HL-60 (cell line): ENCODE results near the gene YIPF4.

Experiments used
- DNase-seq, 2 experiments: peaks; one replicate each; pipeline ENCODE4 v3.0.0-alpha.2; 2010 to 2020; ENCODE audit warnings: low read depth in 1 of 2, low spot score in 1 of 2
- H3K27ac ChIP-seq: fragments of 250-450 bp; sonication (Bioruptor Pico); replicated peaks from 2 replicates; pipeline ENCODE4 v1.5.1; 2020; ENCODE audit warnings: mild to moderate bottlenecking, moderate library complexity
- H3K27me3 ChIP-seq: fragments of 250-450 bp; sonication (Bioruptor Pico); 2 replicates; pipeline ENCODE4 v1.5.1; 2021; ENCODE audit warnings: mild to moderate bottlenecking, moderate library complexity; ENCODE audit not compliant: insufficient read depth, poor library complexity, severe bottlenecking
- H3K4me3 ChIP-seq: replicated peaks from 2 replicates; pipeline ENCODE4 v1.5.1; 2011; ENCODE audit warnings: mild to moderate bottlenecking, control low read depth, low read length; ENCODE audit not compliant: insufficient read depth
- CTCF ChIP-seq: IDR thresholded peaks from one replicate; pipeline ENCODE4 v1.5.1; 2011; ENCODE audit warnings: low read length, control low read depth, inconsistent platforms; ENCODE audit not compliant: insufficient read depth
- GABPA ChIP-seq: IDR thresholded peaks from 2 replicates; pipeline ENCODE4 v1.6.1; 2012; ENCODE audit warnings: low read depth
- POLR2AphosphoS5 ChIP-seq: IDR thresholded peaks from 2 replicates; pipeline ENCODE4 v1.6.1; 2012; ENCODE audit warnings: low read depth
- REST ChIP-seq: IDR thresholded peaks from 2 replicates; pipeline ENCODE4 v1.6.1; 2012; ENCODE audit warnings: low read depth; ENCODE audit not compliant: insufficient replicate concordance
- SPI1 ChIP-seq: IDR thresholded peaks from 2 replicates; pipeline ENCODE4 v1.6.1; 2012; ENCODE audit warnings: low read depth, mild to moderate bottlenecking, borderline replicate concordance
- long read RNA-seq: library from polyadenylated mRNA; unstranded; transcript quantifications from one replicate; pipeline ENCODE4 v2.0.0, GENCODE V29; 2020

The YIPF4 gene
- long read RNA-seq, full-length matches to known transcripts = 446 of 482 reads
- long read RNA-seq, partial matches to known transcripts = 10 of 482 reads
- long read RNA-seq, other reads (novel, unspliced or antisense) = 26 of 482 reads

GRCh38 chr2:32277674-32278477, at the start of gene YIPF4:
YIPF4 (plus strand) TSS chr2:32277904; CDS start chr2:32278156, 252 bp downstream.
- TF ChIP-seq POLR2AphosphoS5 = peak; percentile 54
- peak; percentile 30; the same call in 1 of the 2 replicates for TF ChIP-seq SPI1
- TF ChIP-seq GABPA = peak; percentile 76
- TF ChIP-seq CTCF = no peak
- peak; percentile 72 to 91 for DNase-seq
- Histone ChIP-seq H3K4me3 (peak within 1 kb of the TSS; percentile 100), H3K27ac (peak within 1 kb of the TSS; percentile 75), H3K27me3 (no peaks in the 10 kb centered on the region)

GRCh38 chr2:32228181-32228580, 49.5 kb upstream of the YIPF4 start:
- TF ChIP-seq POLR2AphosphoS5 = no peak
- no peak for TF ChIP-seq GABPA
- no peak for TF ChIP-seq SPI1
- TF ChIP-seq CTCF = no peak
- no peak for TF ChIP-seq REST
- no peak overlapping the region for H3K27ac ChIP-seq
- no peak overlapping the region for H3K4me3 ChIP-seq
- no peak for DNase-seq
- no peaks in the 10 kb centered on the region for H3K27me3 ChIP-seq

- no peaks in the 10 kb centered on the region for H3K27me3 ChIP-seq
- DNase-seq = no peak
- H3K27ac ChIP-seq = no peak overlapping the region
- TF ChIP-seq SPI1 (no peak), CTCF (no peak), GABPA (no peak), POLR2AphosphoS5 (no peak), REST (no peak)
- H3K4me3 ChIP-seq = no peak overlapping the region
Measured at GRCh38 chr2:32229635-32230034, 48.1 kb upstream of the YIPF4 start.
